ENCODE results near the gene AP3S2.

AP3S2 gene

GRCh38 chr15:89830639-89831038 lies 63.2 kb downstream of the AP3S2 start:
- no peak for DNase-seq

GRCh38 chr15:89829616-89830440 lies 64.0 kb downstream of the AP3S2 start:
- DNase-seq = no peak

- no peak for DNase-seq
Observed at GRCh38 chr15:89829161-89829560, 64.6 kb downstream of the AP3S2 start.

GRCh38 chr15:89828281-89829145 lies 65.3 kb downstream of the AP3S2 start:
- no peak for DNase-seq

GRCh38 chr15:89827829-89828228 lies 66.0 kb downstream of the AP3S2 start:
- no peak for DNase-seq

- DNase-seq = no peak
Observed at GRCh38 chr15:89826671-89827655, 66.8 kb downstream of the AP3S2 start.

- DNase-seq = no peak
Observed at GRCh38 chr15:89825271-89825940, 68.4 kb downstream of the AP3S2 start.

GRCh38 chr15:89824607-89824867 lies 69.3 kb downstream of the AP3S2 start:
- DNase-seq = no peak

- DNase-seq = no peak
Observed at GRCh38 chr15:89823836-89824606, 69.8 kb downstream of the AP3S2 start.

- DNase-seq = no peak
Observed at GRCh38 chr15:89822951-89823711, 70.7 kb downstream of the AP3S2 start.

GRCh38 chr15:89822611-89822950 lies 71.2 kb downstream of the AP3S2 start:
- no peak for DNase-seq

GRCh38 chr15:89822026-89822425 lies 71.8 kb downstream of the AP3S2 start:
- DNase-seq = no peak

- no peak for DNase-seq
Observed at GRCh38 chr15:89820666-89821611, 72.9 kb downstream of the AP3S2 start.

- DNase-seq = no peak
Observed at GRCh38 chr15:89818287-89818686, 75.5 kb downstream of the AP3S2 start.

GRCh38 chr15:89817701-89818280 lies 76.0 kb downstream of the AP3S2 start:
- no peak for DNase-seq

- no peak for DNase-seq
Observed at GRCh38 chr15:89815769-89816168, 78.0 kb downstream of the AP3S2 start.

- no peak for DNase-seq
Observed at GRCh38 chr15:89814112-89814742, 79.6 kb downstream of the AP3S2 start.

- no peak for DNase-seq
Observed at GRCh38 chr15:89813381-89814111, 80.2 kb downstream of the AP3S2 start.
